ENCODE measurements around the gene MTA1. TPM values are rescaled to one million over a fixed set of nuclear protein-coding genes. Genes with fewer than 3 reads are reported as not detected.

MTA1 gene
- total RNA-seq, 2 experiments from 2014 or later, result 103 to 217 TPM

DNA sequence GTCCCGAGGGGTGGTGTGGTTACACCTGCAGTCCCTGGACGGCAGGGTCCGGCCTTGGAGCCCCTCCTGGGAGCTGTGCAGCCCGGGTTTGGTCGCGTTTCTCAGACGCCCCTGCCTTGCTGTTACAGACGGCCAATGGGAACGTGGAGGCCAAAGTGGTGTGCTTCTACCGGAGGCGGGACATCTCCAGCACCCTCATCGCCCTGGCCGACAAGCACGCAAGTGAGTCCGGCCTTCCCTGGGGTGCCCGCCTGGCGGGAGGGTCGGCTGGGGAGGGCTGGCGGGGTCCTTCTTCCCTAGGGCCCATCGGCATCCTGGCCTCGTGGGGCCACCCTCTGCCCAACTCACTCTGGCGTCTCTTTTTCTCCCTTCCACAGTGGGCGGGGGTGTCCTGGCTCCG is 25.7 kb downstream of the MTA1 start:
- intact Hi-C loops (cut with micrococcal nuclease; ENCODE audit: unreplicated experiment), result no loop called here
- no TSS peak for BruUV-seq (replicated peaks)
- no peaks in the 10 kb centered on the region for H3K4me1 ChIP-seq (ENCODE audit: insufficient read depth, low read length, poor library complexity, severe bottlenecking)
- peaks cover 40% of the 10 kb centered on the region for H3K36me3 ChIP-seq (ENCODE audit: insufficient read depth, low read length)
- H3K9me3 ChIP-seq (ENCODE audit: low read length), result no peaks in the 10 kb centered on the region
- CTCF ChIA-PET (ENCODE audit: unreplicated experiment), result no interaction called here
- no peaks in the 10 kb centered on the region for H4K20me1 ChIP-seq (ENCODE audit: insufficient read depth, low read length)
- no peak for DNase-seq (ENCODE audit: low spot score)
- H3K27ac ChIP-seq (ENCODE audit: low read depth, low read length, poor library complexity, severe bottlenecking), result no peak overlapping the region
- TF ChIP-seq CTCF (conservative IDR thresholded peaks at IDR 0.05; ENCODE audit: low read length) (no peak), EZH2phosphoT487 (IDR thresholded peaks at IDR 0.05; ENCODE audit: borderline replicate concordance, low read depth, low read length) (no peak)
- no peak overlapping the region for H3K4me3 ChIP-seq (ENCODE audit: low read depth, low read length, poor library complexity, severe bottlenecking)
- H3K79me2 ChIP-seq (ENCODE audit: insufficient read depth, low read depth, low read length), result no peaks in the 10 kb centered on the region
- H3K4me2 ChIP-seq (ENCODE audit: low read length), result no peak overlapping the region
- H2AFZ ChIP-seq (ENCODE audit: low read length), result no peak overlapping the region
- POLR2A ChIA-PET, result no interaction called here
- no peaks in the 10 kb centered on the region for H3K9me2 ChIP-seq (ENCODE audit: insufficient read depth, low read length)

- TF ChIP-seq EZH2phosphoT487 (IDR thresholded peaks at IDR 0.05; ENCODE audit: borderline replicate concordance, low read depth, low read length) (no peak), CTCF (conservative IDR thresholded peaks at IDR 0.05; ENCODE audit: low read length) (no peak)
- H3K27ac ChIP-seq (ENCODE audit: low read depth, low read length, poor library complexity, severe bottlenecking), result no peak overlapping the region
- H3K9me3 ChIP-seq (ENCODE audit: low read length), result no peaks in the 10 kb centered on the region
- no peaks in the 10 kb centered on the region for H4K20me1 ChIP-seq (ENCODE audit: insufficient read depth, low read length)
- no TSS peak for BruUV-seq (replicated peaks)
- DNase-seq (ENCODE audit: low spot score), result no peak
- intact Hi-C loops (cut with micrococcal nuclease; ENCODE audit: unreplicated experiment), result no loop called here
- H3K79me2 ChIP-seq (ENCODE audit: insufficient read depth, low read depth, low read length), result no peaks in the 10 kb centered on the region
- ChIA-PET CTCF (ENCODE audit: unreplicated experiment) (interaction anchor here (0.6 kb wide), 1 partner anchor 104 kb away, joined by 3 read pairs; no protein-coding TSS in a partner anchor), POLR2A (no interaction called here)
- no peak overlapping the region for H2AFZ ChIP-seq (ENCODE audit: low read length)
- H3K36me3 ChIP-seq (ENCODE audit: insufficient read depth, low read length), result peaks cover 42% of the 10 kb centered on the region
- H3K4me2 ChIP-seq (ENCODE audit: low read length), result no peak overlapping the region
- no peak overlapping the region for H3K4me3 ChIP-seq (ENCODE audit: low read depth, low read length, poor library complexity, severe bottlenecking)
- no peaks in the 10 kb centered on the region for H3K4me1 ChIP-seq (ENCODE audit: insufficient read depth, low read length, poor library complexity, severe bottlenecking)
- no peaks in the 10 kb centered on the region for H3K9me2 ChIP-seq (ENCODE audit: insufficient read depth, low read length)
Observed at GRCh38 chr14:105445901-105446845, 26.5 kb downstream of the MTA1 start.

DNA sequence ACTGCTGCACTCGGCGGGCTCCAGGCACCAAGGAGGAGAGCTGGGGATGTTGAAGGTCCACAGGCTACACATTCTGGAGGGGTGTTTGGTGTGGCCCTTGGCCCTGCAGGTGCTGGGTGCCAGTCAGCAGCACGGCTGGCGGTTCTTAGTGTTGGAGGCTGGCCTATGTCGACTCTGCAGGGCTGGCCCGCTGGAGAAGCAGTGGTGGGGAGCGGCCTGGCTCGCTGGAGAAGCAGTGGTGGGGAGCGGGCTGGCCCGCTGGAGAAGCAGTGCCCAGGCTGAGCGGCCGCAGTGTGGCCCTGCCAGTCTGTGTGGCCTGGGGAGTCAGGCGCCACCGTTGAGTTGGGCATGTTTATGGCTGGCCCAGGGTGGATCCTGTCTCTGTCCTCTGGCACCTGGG is 27.3 kb downstream of the MTA1 start:
- Histone ChIP-seq H3K9me3 (ENCODE audit: low read length) (no peaks in the 10 kb centered on the region), H3K36me3 (ENCODE audit: insufficient read depth, low read length) (peaks cover 43% of the 10 kb centered on the region), H3K9me2 (ENCODE audit: insufficient read depth, low read length) (no peaks in the 10 kb centered on the region), H3K4me1 (ENCODE audit: insufficient read depth, low read length, poor library complexity, severe bottlenecking) (no peaks in the 10 kb centered on the region), H3K4me3 (ENCODE audit: low read depth, low read length, poor library complexity, severe bottlenecking) (no peak overlapping the region), H4K20me1 (ENCODE audit: insufficient read depth, low read length) (no peaks in the 10 kb centered on the region), H3K79me2 (ENCODE audit: insufficient read depth, low read depth, low read length) (no peaks in the 10 kb centered on the region), H3K27ac (ENCODE audit: low read depth, low read length, poor library complexity, severe bottlenecking) (no peak overlapping the region), H3K4me2 (ENCODE audit: low read length) (no peak overlapping the region), H2AFZ (ENCODE audit: low read length) (no peak overlapping the region)
- intact Hi-C loops (cut with micrococcal nuclease; ENCODE audit: unreplicated experiment), result no loop called here
- POLR2A ChIA-PET, result no interaction called here
- no TSS peak for BruUV-seq (replicated peaks)
- TF ChIP-seq EZH2phosphoT487 (IDR thresholded peaks at IDR 0.05; ENCODE audit: borderline replicate concordance, low read depth, low read length) (no peak), CTCF (conservative IDR thresholded peaks at IDR 0.05; ENCODE audit: low read length) (no peak)
- DNase-seq (ENCODE audit: low spot score), result no peak
- CTCF ChIA-PET (ENCODE audit: unreplicated experiment), result interaction anchor here (0.6 kb wide), 1 partner anchor 105 kb away, joined by 3 read pairs; no protein-coding TSS in a partner anchor

All from OCI-LY7 (cell line).